GM10266 (cell line): ENCODE measurements around the gene RGMA.

Experiments used
- DNase-seq: peaks from one replicate; pipeline ENCODE4 v3.0.0; 2012; ENCODE audit errors: extremely low spot score
- CTCF ChIP-seq: IDR thresholded peaks from 2 replicates; pipeline ENCODE4 v1.5.1; 2012; ENCODE audit warnings: mild to moderate bottlenecking, low read depth; ENCODE audit not compliant: control insufficient read depth, insufficient read depth; ENCODE audit errors: missing control alignments

RGMA gene

GRCh38 chr15:93001881-93002280, 87.1 kb downstream of the RGMA start:
- no peak for DNase-seq
- TF ChIP-seq CTCF, result no peak

- no peak for DNase-seq
- no peak for TF ChIP-seq CTCF
Measured at GRCh38 chr15:93001156-93001555, 87.9 kb downstream of the RGMA start.

- TF ChIP-seq CTCF, result no peak
- DNase-seq, result no peak
Measured at GRCh38 chr15:92997821-92998220, 91.2 kb downstream of the RGMA start.

- TF ChIP-seq CTCF, result no peak
- DNase-seq, result no peak
Measured at GRCh38 chr15:92992720-92993119, 96.3 kb downstream of the RGMA start.

- TF ChIP-seq CTCF, result no peak
- DNase-seq, result no peak
Measured at GRCh38 chr15:92990031-92990430, 99.0 kb downstream of the RGMA start.

- DNase-seq, result no peak
- TF ChIP-seq CTCF, result no peak
Measured at GRCh38 chr15:92989470-92989869, 99.5 kb downstream of the RGMA start.
